Upper lobe of left lung (tissue), 6 donors: ENCODE results near the gene IPPK. TPM values are rescaled to one million over a fixed set of nuclear protein-coding genes. Genes with fewer than 3 reads are reported as not detected.
"Not testable (repeated sequence)": the region's sequence is repeated elsewhere in the genome, so short reads cannot be mapped to it uniquely, and the experiment has no call there.

Experiments
- ATAC-seq, 2 donors: fragments of 200-7000 bp; cut with Tn5 transposase; one replicate each; pipeline ENCODE4 v1.9.1; 2022; ENCODE audit warnings: mild to moderate bottlenecking in 2 of 2, moderate library complexity in 2 of 2; ENCODE audit not compliant: low FRiP score in 2 of 2
- DNase-seq, 2 donors: peaks; one replicate each; pipeline ENCODE4 v3.0.0-alpha.2; 2019 to 2020
- H3K27ac ChIP-seq, 4 donors: fragments of 200-600 bp; sonication (generic); one replicate each; pipeline ENCODE4 v1.5.1; 2016 to 2019
- H3K27me3 ChIP-seq, 4 donors: fragments of 200-600 bp; sonication (generic); one replicate each; pipeline ENCODE4 v1.5.1; 2017 to 2019
- H3K36me3 ChIP-seq, 4 donors: fragments of 200-600 bp; sonication (generic); one replicate each; pipeline ENCODE4 v1.5.1; 2016 to 2019
- H3K4me1 ChIP-seq, 4 donors: fragments of 200-600 bp; sonication (generic); one replicate each; pipeline ENCODE4 v1.5.1; 2018 to 2019
- H3K4me3 ChIP-seq, 4 donors: fragments of 200-600 bp; sonication (generic); one replicate each; pipeline ENCODE4 v1.5.1; 2017 to 2019; ENCODE audit warnings: mild to moderate bottlenecking in 2 of 4, moderate library complexity in 1 of 4
- H3K9me3 ChIP-seq, 4 donors: fragments of 200-600 bp; sonication (generic); one replicate each; pipeline ENCODE4 v1.5.1; 2018 to 2019
- EP300 ChIP-seq, 4 donors: sonication (generic); formaldehyde crosslinking; IDR thresholded peaks; one replicate each; pipeline ENCODE4 v1.5.1; 2017; ENCODE audit warnings: antibody characterized with exemption in 4 of 4, control low read depth in 2 of 4
- POLR2A ChIP-seq, 4 donors: fragments of 450-650 bp; IDR thresholded peaks; one replicate each; pipeline ENCODE4 v1.5.1; 2016 to 2017; ENCODE audit warnings: antibody characterized with exemption in 4 of 4, mild to moderate bottlenecking in 2 of 4
- POLR2AphosphoS5 ChIP-seq, 2 donors: sonication (generic); formaldehyde crosslinking; IDR thresholded peaks; one replicate each; pipeline ENCODE4 v1.5.1; 2017; ENCODE audit warnings: antibody characterized with exemption in 2 of 2
- WGBS, 2 donors: methylation state at CpG; one replicate each; pipeline ENCODE4 v1.1.5; 2017 to 2018; 5-methylcytosine and 5-hydroxymethylcytosine counted together
- total RNA-seq, 6 donors: library from RNA; depleted of rRNA in 4 of 6; stranded (reverse); fragments of >200 nt in 4 of 6; gene quantifications; one replicate each; pipeline versions ENCODE4 v1.1.0 to v1.2.1, GENCODE V29; 2016 to 2021
- TF ChIP-seq, protein P1 (sequence below), 6 experiments: fragments of 450-650 bp in 4 of 6; fragments of 200-600 bp in 2 of 6; sonication (generic) in 2 of 6; IDR thresholded peaks; one replicate each; pipeline ENCODE4 v1.5.1; 2016 to 2019; ENCODE audit warnings: antibody characterized with exemption in 6 of 6
- donor health status: DM: no; HTN: no; CAD: no; lungs with moderate emphysema.
- donor health status: DM: no; HTN: yes; CAD: no; lungs with severe emphysema.

The IPPK gene
- total RNA-seq, 6 donors from 2014 or later: 4.7 to 16.6 (median 6.5) TPM

- Histone ChIP-seq H3K4me1 (peaks cover 0 to 13% (median 3%) of the 10 kb centered on the region in 4 donors), H3K36me3 (no peaks in the 10 kb centered on the region), H3K4me3 (no peak overlapping the region), H3K27me3 (no peaks in the 10 kb centered on the region), H3K9me3 (no peaks in the 10 kb centered on the region), H3K27ac (peak overlapping the region in 3 of 4 donors; percentile 24 to 63 (median 49))
- 62 to 69% methylated on average over 2 of the region's 2 CpGs for WGBS, 2 donors
- ATAC-seq (no peak), DNase-seq (no peak)
- TF ChIP-seq POLR2AphosphoS5 (IDR thresholded peaks at IDR 0.05): no peak
- no peak for TF ChIP-seq EP300 (IDR thresholded peaks at IDR 0.05)
- TF ChIP-seq, protein P1, sequence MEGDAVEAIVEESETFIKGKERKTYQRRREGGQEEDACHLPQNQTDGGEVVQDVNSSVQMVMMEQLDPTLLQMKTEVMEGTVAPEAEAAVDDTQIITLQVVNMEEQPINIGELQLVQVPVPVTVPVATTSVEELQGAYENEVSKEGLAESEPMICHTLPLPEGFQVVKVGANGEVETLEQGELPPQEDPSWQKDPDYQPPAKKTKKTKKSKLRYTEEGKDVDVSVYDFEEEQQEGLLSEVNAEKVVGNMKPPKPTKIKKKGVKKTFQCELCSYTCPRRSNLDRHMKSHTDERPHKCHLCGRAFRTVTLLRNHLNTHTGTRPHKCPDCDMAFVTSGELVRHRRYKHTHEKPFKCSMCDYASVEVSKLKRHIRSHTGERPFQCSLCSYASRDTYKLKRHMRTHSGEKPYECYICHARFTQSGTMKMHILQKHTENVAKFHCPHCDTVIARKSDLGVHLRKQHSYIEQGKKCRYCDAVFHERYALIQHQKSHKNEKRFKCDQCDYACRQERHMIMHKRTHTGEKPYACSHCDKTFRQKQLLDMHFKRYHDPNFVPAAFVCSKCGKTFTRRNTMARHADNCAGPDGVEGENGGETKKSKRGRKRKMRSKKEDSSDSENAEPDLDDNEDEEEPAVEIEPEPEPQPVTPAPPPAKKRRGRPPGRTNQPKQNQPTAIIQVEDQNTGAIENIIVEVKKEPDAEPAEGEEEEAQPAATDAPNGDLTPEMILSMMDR (IDR thresholded peaks at IDR 0.05): no peak
These were observed 71.5 kb downstream of the IPPK start for GRCh38 chr9:92598382-92598781.

DNA sequence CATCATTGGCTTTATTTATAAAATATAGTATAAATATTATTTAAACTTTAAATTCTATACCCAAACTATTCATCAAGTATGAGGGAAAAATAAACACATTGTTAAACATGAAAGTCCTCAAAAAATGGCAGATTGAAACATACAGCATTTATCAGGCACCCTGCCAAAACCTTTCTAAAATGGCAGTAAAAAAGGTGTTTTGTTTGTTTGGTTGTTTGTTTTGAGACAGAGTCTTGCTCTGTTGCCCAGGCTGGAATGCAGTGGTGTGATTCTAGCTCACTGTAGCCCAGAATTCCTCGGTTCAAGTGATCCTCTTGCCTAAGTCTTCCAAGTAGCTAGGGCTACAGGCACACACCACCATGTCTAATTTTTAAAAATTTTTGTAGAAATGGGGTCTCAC is 74.0 kb downstream of the IPPK start:
- no peaks in the 10 kb centered on the region for H3K9me3 ChIP-seq
- 69 to 91% methylated on average over 1 of the region's 1 CpG for WGBS, 2 donors
- H3K27me3 ChIP-seq: no peaks in the 10 kb centered on the region
- H3K27ac ChIP-seq: no peak overlapping the region
- TF ChIP-seq, protein P1 (IDR thresholded peaks at IDR 0.05): no peak
- no peak for TF ChIP-seq POLR2A (IDR thresholded peaks at IDR 0.05)
- no peak for TF ChIP-seq POLR2AphosphoS5 (IDR thresholded peaks at IDR 0.05)
- no peak for TF ChIP-seq EP300 (IDR thresholded peaks at IDR 0.05)
- H3K4me1 ChIP-seq: peaks cover 0 to 11% (median 6%) of the 10 kb centered on the region in 4 donors
- ATAC-seq (no peak), DNase-seq (no peak)
- no peaks in the 10 kb centered on the region for H3K36me3 ChIP-seq
- no peak overlapping the region for H3K4me3 ChIP-seq

GRCh38 chr9:92595075-92595474 is 74.9 kb downstream of the IPPK start:
- H3K27me3 ChIP-seq, H3K36me3 ChIP-seq, H3K4me3 ChIP-seq, H3K9me3 ChIP-seq, DNase-seq, ATAC-seq, H3K27ac ChIP-seq: not testable (repeated sequence)
- WGBS, 2 donors: 93 to 97% methylated on average over 1 of the region's 1 CpG
- H3K4me1 ChIP-seq: peaks cover 6 to 20% (median 12%) of the 10 kb centered on the region in 4 donors

GRCh38 chr9:92592946-92593861 is 76.7 kb downstream of the IPPK start:
- no peak for DNase-seq
- Histone ChIP-seq H3K4me3 (no peak overlapping the region), H3K27me3 (no peaks in the 10 kb centered on the region), H3K9me3 (no peaks in the 10 kb centered on the region), H3K27ac (no peak overlapping the region), H3K36me3 (no peaks in the 10 kb centered on the region), H3K4me1 (peaks cover 10 to 25% (median 13%) of the 10 kb centered on the region in 4 donors)
- TF ChIP-seq POLR2A (IDR thresholded peaks at IDR 0.05): no peak
- TF ChIP-seq, protein P1 (IDR thresholded peaks at IDR 0.05): no peak
- TF ChIP-seq POLR2AphosphoS5 (IDR thresholded peaks at IDR 0.05): no peak
- no peak for TF ChIP-seq EP300 (IDR thresholded peaks at IDR 0.05)
- no peak for ATAC-seq
- 54 to 60% methylated on average over 7 of the region's 7 CpGs for WGBS, 2 donors

- ATAC-seq (no peak), DNase-seq (no peak)
- H3K4me3 ChIP-seq: no peak overlapping the region
- H3K4me1 ChIP-seq: peaks cover 10 to 25% (median 13%) of the 10 kb centered on the region in 4 donors
- no peaks in the 10 kb centered on the region for H3K9me3 ChIP-seq
- 93 to 96% methylated on average over 1 of the region's 1 CpG for WGBS, 2 donors
- no peaks in the 10 kb centered on the region for H3K27me3 ChIP-seq
- TF ChIP-seq POLR2AphosphoS5 (IDR thresholded peaks at IDR 0.05) (no peak), EP300 (IDR thresholded peaks at IDR 0.05) (no peak), POLR2A (IDR thresholded peaks at IDR 0.05) (no peak)
- TF ChIP-seq, protein P1 (IDR thresholded peaks at IDR 0.05): no peak
- no peaks in the 10 kb centered on the region for H3K36me3 ChIP-seq
- H3K27ac ChIP-seq: no peak overlapping the region
These were observed 77.4 kb downstream of the IPPK start for GRCh38 chr9:92592537-92592936.
